HS-5 (cell line): ENCODE results near the gene KRTAP13-4.

Source experiments
- DNase-seq: peaks from one replicate; pipeline ENCODE4 v3.0.0-alpha.2; 2012; ENCODE audit warnings: low read depth

KRTAP13-4 gene, protein sequence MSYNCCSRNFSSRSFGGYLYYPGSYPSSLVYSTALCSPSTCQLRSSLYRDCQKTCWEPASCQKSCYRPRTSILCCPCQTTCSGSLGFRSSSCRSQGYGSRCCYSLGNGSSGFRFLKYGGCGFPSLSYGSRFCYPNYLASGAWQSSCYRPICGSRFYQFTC

DNA sequence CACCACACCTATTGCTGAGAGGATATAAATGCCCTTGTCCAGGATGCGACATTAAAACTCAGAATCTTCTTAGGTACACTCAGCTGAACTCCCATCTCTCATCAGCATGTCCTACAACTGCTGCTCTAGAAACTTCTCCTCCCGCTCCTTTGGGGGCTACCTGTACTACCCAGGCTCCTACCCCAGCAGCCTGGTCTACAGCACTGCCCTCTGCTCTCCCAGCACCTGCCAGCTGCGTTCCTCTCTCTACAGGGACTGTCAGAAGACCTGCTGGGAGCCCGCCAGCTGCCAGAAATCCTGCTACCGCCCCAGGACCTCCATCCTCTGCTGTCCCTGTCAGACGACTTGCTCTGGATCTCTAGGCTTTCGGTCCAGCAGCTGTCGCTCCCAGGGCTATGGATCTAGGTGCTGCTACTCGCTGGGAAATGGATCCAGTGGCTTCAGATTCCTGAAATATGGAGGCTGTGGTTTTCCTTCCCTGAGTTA, at the start of gene KRTAP13-4:
KRTAP13-4 (plus strand) TSS at position 51 of the 486 bp plus-strand sequence; CDS start at position 107, 56 bp downstream.
- DNase-seq, result no peak

DNA sequence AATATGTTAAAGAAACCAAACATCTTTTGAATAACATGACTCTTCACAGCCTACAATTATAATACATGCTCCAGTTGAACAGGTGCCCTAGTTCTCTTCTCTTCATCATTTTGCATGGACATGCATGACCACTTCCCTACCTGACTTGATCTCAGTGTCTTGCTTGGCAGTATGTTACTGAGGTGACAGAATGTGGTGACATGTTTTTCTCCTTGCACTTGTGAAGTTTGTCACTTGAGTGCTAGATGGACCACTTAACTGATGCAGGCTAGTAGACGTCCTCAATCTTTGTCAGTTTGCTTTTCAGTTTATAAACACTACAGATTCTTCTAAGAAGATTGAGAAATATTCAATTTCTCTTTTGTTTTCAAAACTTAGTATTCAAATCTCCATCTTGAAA, 47.8 kb upstream of the KRTAP13-4 start:
- DNase-seq, result no peak

DNA sequence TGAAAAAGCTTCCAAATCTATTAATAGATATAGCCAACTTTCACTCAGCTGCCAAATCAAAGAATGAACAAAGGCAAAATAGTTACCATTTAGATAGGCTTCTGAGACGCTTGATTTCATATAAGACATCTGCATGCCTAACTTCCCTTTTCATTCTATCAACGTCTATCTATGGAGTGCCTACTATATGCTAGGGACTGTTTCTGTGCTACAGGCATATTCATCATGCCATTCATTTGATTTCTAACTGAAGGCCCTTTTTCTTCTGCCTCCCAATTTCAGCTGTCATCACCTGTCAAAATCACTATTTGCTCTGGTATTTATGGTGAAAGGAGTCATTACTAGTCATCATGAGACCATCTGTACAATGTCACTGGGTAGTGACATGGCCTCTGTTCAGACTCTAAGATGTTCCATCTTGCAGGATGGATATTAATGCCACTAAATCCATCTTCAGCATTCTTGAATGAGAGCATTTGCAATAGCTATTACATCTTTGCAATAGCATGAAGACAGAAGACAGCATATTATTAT, 38.5 kb upstream of the KRTAP13-4 start:
- DNase-seq, result no peak

DNA sequence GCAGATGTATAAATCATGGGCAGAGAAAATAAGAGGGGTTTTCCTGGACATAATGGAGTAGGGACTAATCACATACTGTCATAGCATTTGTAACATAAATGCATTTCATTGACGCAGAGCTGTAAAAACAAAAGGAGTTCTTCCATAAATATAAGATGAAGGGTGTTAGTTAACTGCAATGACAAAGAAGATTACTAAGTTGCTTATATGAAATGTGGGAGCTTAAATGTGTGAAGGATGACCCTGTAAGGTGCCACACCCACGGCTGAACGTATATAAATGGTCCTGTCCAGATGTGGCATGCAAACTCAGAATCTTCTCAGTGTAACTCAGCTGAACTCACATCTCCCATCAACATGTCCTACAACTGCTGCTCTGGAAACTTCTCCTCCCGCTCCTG, 34.3 kb upstream of the KRTAP13-4 start, which contains the start of gene KRTAP13-1:
KRTAP13-1 (plus strand) TSS at position 301 of the 400 bp plus-strand sequence; CDS start at position 357, 56 bp downstream.
- DNase-seq, result no peak

DNA sequence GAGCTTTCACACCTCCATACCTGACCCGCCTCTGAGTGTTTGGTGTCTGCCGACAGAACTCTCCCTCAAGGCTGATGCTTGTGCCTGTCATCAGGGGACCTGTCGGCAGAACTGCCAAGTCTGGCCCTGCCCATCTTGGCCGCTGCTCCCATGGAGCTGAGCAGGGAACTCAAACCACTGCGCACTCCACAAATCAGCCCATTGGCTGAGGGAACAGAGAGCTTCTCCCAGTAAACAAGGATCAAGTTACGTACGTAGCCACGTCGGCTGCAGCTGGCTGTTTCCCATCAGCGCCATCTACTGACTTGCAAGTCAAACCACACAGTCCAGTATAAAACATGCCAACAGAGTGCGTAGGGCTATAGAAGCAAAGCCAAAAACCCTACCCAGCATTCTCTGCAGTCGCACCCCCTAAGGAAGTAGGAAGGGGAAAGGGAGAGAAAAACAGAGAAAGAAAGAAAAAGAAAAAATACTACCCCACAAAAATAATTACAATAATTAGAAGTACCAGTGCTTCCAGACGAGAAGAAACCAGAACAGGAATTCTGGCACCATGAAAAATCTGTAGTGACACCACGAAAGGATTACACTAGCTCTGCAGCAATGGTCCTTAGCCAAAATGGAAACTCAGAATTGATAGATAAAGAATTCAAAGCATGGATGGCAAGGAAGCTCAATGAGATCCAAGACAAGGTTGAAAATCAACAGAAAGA, 21.1 kb upstream of the KRTAP13-4 start:
- DNase-seq, result peak; percentile 13

DNA sequence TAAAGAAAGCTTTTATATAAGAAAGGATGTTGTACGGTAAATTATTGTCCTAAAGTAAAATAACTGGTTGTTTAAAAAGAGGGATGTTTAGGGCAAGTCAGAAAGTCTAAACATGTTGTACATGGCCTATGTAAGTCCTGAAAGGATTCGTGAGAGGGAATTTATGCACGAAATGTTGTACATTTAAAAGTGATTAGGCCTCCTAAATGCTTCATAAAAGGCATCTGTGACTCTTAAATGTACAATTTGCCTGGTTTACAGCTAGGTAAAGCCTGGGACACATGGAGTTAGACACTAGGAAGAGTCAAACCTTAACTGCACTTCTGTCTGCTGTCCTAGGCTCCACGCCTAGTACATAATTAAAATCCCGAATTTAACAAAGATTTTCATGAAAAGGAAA, 14.0 kb upstream of the KRTAP13-4 start:
- no peak for DNase-seq

DNA sequence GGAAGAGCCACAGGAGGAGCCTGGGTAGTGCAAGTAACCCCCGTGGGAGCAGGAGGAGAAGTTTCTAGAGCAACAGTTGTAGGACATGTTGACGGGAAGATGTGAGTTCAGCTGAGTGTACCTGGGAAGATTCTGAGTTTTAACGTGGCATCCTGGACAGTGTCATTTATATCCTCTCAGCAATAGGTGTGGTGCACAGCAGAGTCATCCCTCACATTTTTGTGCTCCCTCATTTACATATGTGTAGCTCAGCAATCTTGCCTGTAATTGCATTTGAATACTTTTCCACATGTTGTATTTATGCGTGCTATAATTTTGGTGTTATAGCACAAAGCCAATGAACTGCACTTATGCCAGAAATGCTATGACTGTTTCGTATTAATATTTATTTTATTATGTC, 4.2 kb upstream of the KRTAP13-4 start, which contains the start of gene KRTAP13-3:
KRTAP13-3 (minus strand) TSS at position 101 of the 400 bp plus-strand sequence; CDS start at position 87, 14 bp downstream.
- no peak for DNase-seq

DNA sequence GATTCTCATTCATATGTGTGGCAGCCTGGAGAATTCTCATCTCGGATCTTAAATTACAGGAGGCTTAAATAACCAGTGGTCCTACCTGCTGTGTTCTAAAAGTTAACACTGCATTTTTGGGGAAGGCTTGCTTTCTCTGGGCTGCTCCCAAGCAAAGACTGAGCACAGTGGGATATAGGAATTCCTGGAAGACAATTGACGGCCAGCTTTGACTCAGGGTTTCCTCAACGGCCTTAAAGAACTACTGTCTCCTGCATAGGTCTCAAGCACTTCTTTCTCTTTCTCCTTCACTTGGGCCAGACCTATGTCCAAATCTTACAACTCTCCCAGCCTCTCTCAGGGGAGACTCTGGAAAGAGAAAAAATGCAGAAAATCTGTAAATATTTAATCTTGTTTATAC, 3.3 kb upstream of the KRTAP13-4 start:
- DNase-seq, result no peak

DNA sequence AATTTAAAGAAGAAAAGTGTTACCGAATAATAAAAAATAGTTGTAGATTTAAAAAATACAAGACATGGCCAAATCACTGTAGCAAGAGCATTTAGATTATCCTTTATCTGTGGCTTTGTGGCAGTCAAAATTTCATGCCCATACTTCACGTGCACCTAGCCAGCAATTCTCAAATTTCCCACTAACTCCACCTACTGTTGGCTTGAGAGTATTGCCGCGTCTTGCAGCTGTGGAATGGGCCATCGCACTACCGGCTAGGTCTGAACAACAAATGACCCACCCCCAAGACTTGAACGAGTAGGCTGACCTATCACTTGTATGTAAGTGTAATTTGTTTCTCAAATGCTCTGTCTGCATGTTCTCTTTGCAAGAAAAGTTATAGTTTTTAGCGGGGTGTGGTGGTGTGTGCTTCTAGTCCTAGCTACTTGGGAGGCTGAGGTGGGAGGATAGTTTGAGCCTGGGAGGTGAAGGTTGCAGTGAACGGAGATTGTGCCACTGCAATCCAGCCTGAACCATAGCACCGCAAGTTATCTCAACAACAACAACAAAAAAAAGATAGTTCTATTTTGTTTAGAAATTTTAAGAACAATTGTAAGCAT, 4.1 kb downstream of the KRTAP13-4 start:
- DNase-seq, result peak; percentile 10

DNA sequence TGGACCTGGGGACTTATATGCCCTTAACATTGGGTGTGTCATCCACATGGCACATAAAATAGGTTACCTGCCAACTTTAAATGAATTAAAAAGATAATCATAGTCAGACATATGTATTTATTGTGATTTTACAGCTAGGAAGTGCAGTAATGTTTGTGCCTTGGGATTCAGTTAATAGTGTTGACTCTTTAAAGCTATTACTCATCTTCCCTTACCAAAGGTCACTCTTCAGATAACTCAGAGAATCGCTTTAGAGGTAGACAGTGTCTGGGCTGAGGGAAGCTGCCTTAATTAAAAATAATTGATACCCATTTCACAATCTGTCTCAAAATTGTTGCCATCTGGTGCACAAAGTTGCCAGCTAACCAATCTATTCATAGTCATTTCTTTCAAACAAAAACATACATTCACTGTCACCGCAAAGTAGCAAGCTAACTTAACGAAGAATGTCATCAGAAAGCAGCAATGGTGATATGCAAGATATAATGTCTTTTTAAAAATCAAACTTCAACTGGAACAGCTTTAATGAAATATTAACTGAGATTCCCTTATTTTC, 7.1 kb downstream of the KRTAP13-4 start:
- DNase-seq, result no peak

DNA sequence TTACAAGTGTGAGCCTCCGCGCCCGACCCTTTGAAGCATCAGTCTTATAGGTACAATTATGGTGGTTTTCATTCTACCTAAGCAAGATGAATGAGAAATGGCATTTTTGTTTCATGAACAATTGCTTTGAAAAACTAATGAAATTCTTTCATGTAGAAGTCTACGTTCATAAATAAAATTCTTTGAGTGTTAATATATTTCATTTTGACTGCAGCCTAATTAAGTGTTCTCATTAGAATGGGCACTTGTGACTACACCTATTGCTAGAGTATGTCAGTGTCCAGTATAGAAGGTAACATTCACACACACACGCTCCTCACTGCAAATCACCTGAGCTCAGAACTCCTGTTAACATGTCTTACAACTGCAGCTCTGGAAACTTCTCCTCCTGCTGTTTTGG, 10.0 kb downstream of the KRTAP13-4 start, which contains the start of gene KRTAP15-1:
KRTAP15-1 (plus strand) TSS at position 301 of the 400 bp plus-strand sequence; CDS start at position 354, 53 bp downstream.
- no peak for DNase-seq

DNA sequence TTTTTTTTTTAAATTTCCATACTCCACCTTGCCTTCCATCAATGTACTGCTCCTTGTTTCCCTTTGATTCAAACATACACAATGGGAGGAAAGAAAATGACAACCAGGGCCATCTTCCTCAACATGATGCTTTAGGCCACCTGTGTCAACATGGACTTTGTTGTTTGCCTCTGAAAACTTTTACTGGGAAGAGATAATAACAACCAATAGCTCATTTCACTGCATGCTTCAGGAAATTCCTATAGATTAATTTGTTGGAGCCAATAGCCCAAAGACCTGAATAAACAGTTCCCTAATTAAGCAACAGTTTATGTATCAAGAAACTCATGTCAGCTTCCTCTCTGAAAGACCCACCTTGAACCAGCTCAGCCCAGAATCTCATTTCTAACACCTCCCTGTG, 13.2 kb downstream of the KRTAP13-4 start:
- DNase-seq, result no peak

DNA sequence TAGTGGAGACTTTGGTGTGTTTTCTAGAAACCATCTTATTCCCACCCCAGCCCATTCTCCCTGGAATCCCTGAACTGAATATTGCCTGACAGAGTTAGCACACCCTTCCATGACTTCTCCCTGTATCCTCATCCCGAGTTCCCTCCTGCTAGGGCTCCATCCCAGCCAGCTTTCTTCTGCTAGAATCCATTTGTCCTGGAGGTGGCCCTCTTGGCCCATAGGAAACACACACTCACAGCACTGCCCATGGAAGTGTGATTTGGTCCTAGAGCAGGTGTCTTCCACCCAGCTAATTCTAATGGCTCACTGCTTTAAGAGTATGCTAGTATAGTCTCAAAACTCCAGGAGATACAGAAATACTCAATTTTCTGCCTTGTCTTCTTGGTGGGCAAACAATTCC, 14.2 kb downstream of the KRTAP13-4 start:
- no peak for DNase-seq

DNA sequence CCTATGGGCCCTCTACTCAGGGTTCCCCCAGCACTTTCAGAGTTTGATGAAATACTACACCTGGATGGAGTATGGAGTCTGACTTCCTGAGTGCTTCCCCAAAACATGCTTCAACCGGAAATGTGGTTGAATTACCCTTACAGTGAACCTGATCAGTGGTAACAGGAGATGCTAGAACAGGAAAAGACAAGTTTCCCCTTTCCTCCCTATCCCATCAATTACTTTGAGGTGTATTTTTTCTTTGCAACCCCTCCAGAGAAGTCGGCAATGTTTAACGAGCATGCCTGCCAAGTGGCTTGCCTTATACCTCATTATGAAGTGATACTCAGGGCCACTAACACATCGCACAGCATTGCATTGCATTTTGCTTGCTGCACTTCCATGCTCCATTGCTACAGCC, 17.0 kb downstream of the KRTAP13-4 start:
- DNase-seq, result no peak

DNA sequence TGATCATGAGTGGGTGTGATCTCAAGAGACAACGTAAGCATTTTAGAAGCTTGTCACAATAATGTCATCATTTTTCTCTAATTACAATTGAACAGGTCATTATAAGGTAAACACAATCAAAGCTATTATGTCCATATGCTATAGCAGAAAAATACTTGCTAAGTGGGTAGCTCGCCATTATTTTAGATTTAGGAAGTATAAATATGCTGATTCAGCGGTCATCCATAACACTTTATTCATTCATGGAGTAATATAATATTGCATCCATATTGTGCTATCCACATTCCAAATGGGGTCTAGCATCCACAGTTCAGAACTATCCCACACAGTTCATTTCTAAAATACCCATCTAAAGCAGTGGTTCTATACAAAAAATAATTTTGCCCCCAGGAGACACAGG, 18.5 kb downstream of the KRTAP13-4 start:
- no peak for DNase-seq

DNA sequence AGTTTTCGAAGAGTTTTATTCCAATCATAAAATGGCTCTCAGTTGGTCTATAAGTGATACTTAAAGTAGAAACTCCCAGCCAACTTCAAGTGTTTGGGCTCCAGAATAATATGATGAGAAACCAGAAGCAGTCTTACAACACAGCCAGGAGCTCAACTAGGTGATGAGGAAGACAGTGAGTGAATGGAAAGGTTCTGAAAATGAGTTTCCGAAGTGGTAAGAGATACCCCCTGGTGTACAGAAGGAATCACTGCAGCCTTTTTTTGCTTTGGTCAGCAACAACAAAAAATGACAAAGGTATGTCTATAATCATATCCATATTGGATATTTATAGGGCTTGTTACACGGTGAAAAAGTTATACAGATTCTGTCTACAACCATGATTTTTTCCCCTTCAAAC, 33.7 kb downstream of the KRTAP13-4 start:
- DNase-seq, result no peak

DNA sequence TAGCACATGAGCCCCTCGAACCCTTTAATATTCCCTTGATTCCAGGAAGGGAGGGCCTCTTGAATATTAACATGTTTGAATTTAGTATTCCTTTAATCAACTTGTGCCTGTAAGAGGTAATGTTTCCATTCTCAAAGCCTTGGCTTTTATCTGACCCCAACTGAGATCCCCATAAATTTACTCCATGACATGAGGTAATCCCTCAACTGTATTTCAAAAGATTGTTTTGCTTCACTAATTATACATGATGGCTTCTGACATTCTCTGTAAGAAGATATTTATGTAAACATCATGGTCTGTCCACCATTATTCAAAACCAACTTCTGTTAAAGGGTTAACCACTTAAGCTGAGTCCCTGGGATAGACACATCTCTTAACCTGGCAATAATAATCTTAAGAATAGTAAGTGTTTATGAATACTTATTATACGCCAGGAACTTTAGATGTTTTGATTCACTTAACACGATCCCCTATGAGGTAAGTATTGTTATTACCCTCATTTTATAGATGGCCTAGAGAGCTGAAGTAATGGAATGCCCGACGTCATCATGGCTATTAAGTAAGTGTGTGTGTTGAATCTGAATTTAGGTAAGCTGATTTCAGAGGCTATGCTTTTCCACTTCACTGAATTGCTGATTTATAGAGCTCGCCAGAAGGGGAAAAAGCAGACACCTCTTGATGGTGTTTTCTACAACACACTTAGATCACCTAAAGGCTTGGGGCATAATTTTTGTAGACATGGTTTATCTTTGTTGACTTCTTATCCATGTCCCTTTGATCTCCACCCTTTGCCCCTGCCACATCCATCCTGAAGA, 39.1 kb downstream of the KRTAP13-4 start:
- DNase-seq, result no peak

DNA sequence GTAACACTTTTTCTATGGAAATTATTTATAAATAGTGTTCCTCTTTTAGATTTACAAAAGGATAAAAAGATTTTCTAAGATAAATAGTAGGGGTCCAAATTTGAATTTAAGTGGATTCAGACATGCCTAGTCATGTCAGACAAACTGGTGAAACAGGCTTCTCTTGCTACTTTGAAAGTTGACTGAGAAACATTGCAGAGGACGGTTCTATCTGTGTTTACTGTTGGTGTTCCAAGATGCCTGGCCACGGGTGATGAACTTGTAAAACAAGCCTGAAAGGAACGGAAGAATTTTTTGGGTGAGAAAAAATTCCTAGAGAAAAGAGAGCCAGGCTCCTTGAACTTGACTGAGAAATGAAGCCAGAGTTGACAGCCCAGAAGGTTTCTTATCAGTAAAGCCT, 48.0 kb downstream of the KRTAP13-4 start:
- no peak for DNase-seq

DNA sequence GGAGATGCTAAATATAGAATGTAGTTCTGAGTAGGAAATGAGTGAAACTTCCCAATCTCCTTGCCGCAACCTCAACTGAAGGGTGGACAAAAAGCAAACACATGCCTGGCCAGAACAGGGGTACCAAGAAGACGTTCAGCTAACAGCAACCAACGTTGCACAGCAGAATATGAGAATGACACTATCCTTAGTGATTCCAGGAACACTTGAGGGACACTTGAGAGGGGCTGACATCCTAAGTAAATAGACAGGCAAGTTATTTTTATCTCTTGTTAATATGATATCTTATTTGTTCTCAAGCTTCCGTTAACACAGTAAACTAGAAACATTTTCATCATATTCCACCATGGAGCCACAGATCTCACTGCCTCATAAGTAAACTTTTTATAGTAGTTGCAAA, 49.2 kb downstream of the KRTAP13-4 start:
- DNase-seq, result no peak

DNA sequence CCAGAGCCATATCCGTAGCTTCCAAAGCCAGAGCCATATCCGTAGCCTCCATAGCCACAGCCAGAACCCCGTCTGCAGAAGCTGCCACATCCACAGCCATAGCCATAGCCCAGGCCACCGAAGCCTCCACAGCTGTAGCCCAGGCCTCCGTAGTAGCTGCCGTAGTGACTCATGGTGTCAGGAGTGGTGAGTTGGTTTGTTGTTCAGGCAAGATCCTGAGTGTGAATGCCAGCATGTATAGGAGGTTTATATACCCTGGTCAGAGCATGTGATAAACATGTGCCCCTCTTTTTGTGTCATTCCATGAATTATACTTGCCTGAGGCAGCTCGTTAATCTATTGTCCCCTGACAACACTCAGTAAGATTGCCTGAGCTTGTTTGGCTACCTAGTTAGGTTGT, 50.1 kb downstream of the KRTAP13-4 start, which contains the start of gene KRTAP19-1:
KRTAP19-1 (minus strand) TSS at position 223 of the 400 bp plus-strand sequence; CDS start at position 173, 50 bp downstream.
- DNase-seq, result no peak
